ENCODE measurements around the gene RNF25. TPM values are rescaled to one million over a fixed set of nuclear protein-coding genes. Genes with fewer than 3 reads are reported as not detected.
A peak's percentile ranks its signal among the peaks of the same experiment; 100 is the strongest.

Gene RNF25
- total RNA-seq, 2 donors from 2014 or later = 24.5 to 32.1 TPM

- Histone ChIP-seq H3K9ac (ENCODE audit: extremely low read depth, low read length, poor library complexity, severe bottlenecking) (no peak overlapping the region), H3K9me3 (ENCODE audit: control insufficient read depth, low read length) (no peaks in the 10 kb centered on the region), H3K27me3 (ENCODE audit: control insufficient read depth, insufficient read depth, low read length, poor library complexity, severe bottlenecking) (no peaks in the 10 kb centered on the region), H3K4me3 (ENCODE audit: low read length) (no peak overlapping the region), H3K27ac (ENCODE audit: low read depth, low read length) (no peak overlapping the region), H3K36me3 (ENCODE audit: control insufficient read depth, insufficient read depth, low read length) (peaks cover 64% of the 10 kb centered on the region), H3K4me1 (ENCODE audit: control insufficient read depth, insufficient read depth, low read length) (no peaks in the 10 kb centered on the region)
- no peaks in the 10 kb centered on the region for H3K9me3 Mint-ChIP-seq
- H3K4me3 Mint-ChIP-seq = no peak overlapping the region
- peaks cover 10% of the 10 kb centered on the region for H3K4me1 Mint-ChIP-seq
- H3K27ac Mint-ChIP-seq = no peak overlapping the region
- 92 to 94% methylated on average over 2 of the region's 2 CpGs for WGBS, 2 experiments (ENCODE audit: insufficient coverage in 1 of 2, insufficient read length in 1 of 2)
- no peak for DNase-seq
- peaks cover 2% of the 10 kb centered on the region for H3K27me3 Mint-ChIP-seq (ENCODE audit: insufficient read depth)
- no peak for TF ChIP-seq CTCF (conservative IDR thresholded peaks at IDR 0.05)
- H3K36me3 Mint-ChIP-seq (ENCODE audit: low read depth) = peaks cover 41% of the 10 kb centered on the region
Measured at GRCh38 chr2:218655751-218656150, 16.1 kb downstream of the RNF25 start.

GRCh38 chr2:218648787-218649100 is 23.1 kb downstream of the RNF25 start:
- Mint-ChIP-seq H3K36me3 (ENCODE audit: low read depth) (peaks cover 67% of the 10 kb centered on the region), H3K9me3 (no peaks in the 10 kb centered on the region), H3K27ac (no peak overlapping the region), H3K4me1 (no peaks in the 10 kb centered on the region), H3K4me3 (no peak overlapping the region), H3K27me3 (ENCODE audit: insufficient read depth) (no peaks in the 10 kb centered on the region)
- H3K4me3 ChIP-seq (ENCODE audit: low read length) = no peak overlapping the region
- no peak overlapping the region for H3K27ac ChIP-seq (ENCODE audit: low read depth, low read length)
- peak; percentile 17 for TF ChIP-seq CTCF (conservative IDR thresholded peaks at IDR 0.05)
- no peaks in the 10 kb centered on the region for H3K27me3 ChIP-seq (ENCODE audit: control insufficient read depth, insufficient read depth, low read length, poor library complexity, severe bottlenecking)
- 89 to 94% methylated on average over 9 to 11 of the region's 11 CpGs for WGBS, 2 experiments (ENCODE audit: insufficient coverage in 1 of 2, insufficient read length in 1 of 2)
- no peaks in the 10 kb centered on the region for H3K4me1 ChIP-seq (ENCODE audit: control insufficient read depth, insufficient read depth, low read length)
- H3K9me3 ChIP-seq (ENCODE audit: control insufficient read depth, low read length) = no peaks in the 10 kb centered on the region
- no peak for DNase-seq
- no peak overlapping the region for H3K9ac ChIP-seq (ENCODE audit: extremely low read depth, low read length, poor library complexity, severe bottlenecking)
- peaks cover 87% of the 10 kb centered on the region for H3K36me3 ChIP-seq (ENCODE audit: control insufficient read depth, insufficient read depth, low read length)

GRCh38 chr2:218648088-218648786 is 23.6 kb downstream of the RNF25 start:
- H3K4me1 ChIP-seq (ENCODE audit: control insufficient read depth, insufficient read depth, low read length) = no peaks in the 10 kb centered on the region
- no peak overlapping the region for H3K27ac Mint-ChIP-seq

More at GRCh38 chr2:218648088-218648786, 23.6 kb downstream of the RNF25 start:
- TF ChIP-seq CTCF (conservative IDR thresholded peaks at IDR 0.05) = peak; percentile 91
- Mint-ChIP-seq H3K4me3 (no peak overlapping the region), H3K36me3 (ENCODE audit: low read depth) (peaks cover 63% of the 10 kb centered on the region), H3K27me3 (ENCODE audit: insufficient read depth) (no peaks in the 10 kb centered on the region), H3K4me1 (no peaks in the 10 kb centered on the region), H3K9me3 (no peaks in the 10 kb centered on the region)
- Histone ChIP-seq H3K9me3 (ENCODE audit: control insufficient read depth, low read length) (no peaks in the 10 kb centered on the region), H3K27ac (ENCODE audit: low read depth, low read length) (no peak overlapping the region), H3K36me3 (ENCODE audit: control insufficient read depth, insufficient read depth, low read length) (peaks cover 81% of the 10 kb centered on the region), H3K27me3 (ENCODE audit: control insufficient read depth, insufficient read depth, low read length, poor library complexity, severe bottlenecking) (no peaks in the 10 kb centered on the region), H3K9ac (ENCODE audit: extremely low read depth, low read length, poor library complexity, severe bottlenecking) (no peak overlapping the region), H3K4me3 (ENCODE audit: low read length) (no peak overlapping the region)
- WGBS, 2 experiments (ENCODE audit: insufficient coverage in 1 of 2, insufficient read length in 1 of 2) = 84 to 86% methylated on average over 8 to 9 of the region's 9 CpGs
- DNase-seq = peak; percentile 88
